Right lobe of liver (tissue), 4 donors: ENCODE data around the gene HAUS8.

Source experiments
- POLR2A ChIP-seq: fragments of 450-650 bp; IDR thresholded peaks from one replicate; pipeline ENCODE4 v1.6.1; 2017; ENCODE audit warnings: antibody characterized with exemption, mild to moderate bottlenecking
- TF ChIP-seq, protein P1 (sequence below), 4 donors: fragments of 200-600 bp in 3 of 4; fragments of 450-650 bp in 1 of 4; IDR thresholded peaks; one replicate each; pipeline versions ENCODE4 v1.5.1 to v1.8.0; 2016 to 2022; ENCODE audit warnings: antibody characterized with exemption in 4 of 4, mild to moderate bottlenecking in 2 of 4
- donor health status: DM: no; HTN: no; CAD: no.
- donor health status: DM: no; HTN: no; CAD: no.
- donor health status: DM: no; HTN: yes; CAD: no.

- TF ChIP-seq, protein P1, sequence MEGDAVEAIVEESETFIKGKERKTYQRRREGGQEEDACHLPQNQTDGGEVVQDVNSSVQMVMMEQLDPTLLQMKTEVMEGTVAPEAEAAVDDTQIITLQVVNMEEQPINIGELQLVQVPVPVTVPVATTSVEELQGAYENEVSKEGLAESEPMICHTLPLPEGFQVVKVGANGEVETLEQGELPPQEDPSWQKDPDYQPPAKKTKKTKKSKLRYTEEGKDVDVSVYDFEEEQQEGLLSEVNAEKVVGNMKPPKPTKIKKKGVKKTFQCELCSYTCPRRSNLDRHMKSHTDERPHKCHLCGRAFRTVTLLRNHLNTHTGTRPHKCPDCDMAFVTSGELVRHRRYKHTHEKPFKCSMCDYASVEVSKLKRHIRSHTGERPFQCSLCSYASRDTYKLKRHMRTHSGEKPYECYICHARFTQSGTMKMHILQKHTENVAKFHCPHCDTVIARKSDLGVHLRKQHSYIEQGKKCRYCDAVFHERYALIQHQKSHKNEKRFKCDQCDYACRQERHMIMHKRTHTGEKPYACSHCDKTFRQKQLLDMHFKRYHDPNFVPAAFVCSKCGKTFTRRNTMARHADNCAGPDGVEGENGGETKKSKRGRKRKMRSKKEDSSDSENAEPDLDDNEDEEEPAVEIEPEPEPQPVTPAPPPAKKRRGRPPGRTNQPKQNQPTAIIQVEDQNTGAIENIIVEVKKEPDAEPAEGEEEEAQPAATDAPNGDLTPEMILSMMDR (IDR thresholded peaks at IDR 0.05), result no peak
- TF ChIP-seq POLR2A, result no peak
Measured at GRCh38 chr19:17037184-17037583, 38.1 kb downstream of the HAUS8 start.
